ENCODE data around the gene CAPN5. TPM values are rescaled to one million over a fixed set of nuclear protein-coding genes. Genes with fewer than 3 reads are reported as not detected.
"Not testable (repeated sequence)": the region's sequence is repeated elsewhere in the genome, so short reads cannot be mapped to it uniquely, and the experiment has no call there.

The CAPN5 gene
- total RNA-seq (2014; rRNA removed; shearing (Covaris generic)) (22.4 and 27.7 TPM in 2 replicates), polyA plus RNA-seq (2016; fragmentation: Nextera tagmentation; extraction: Ambion mirVana) (17.8 and 18.3 TPM in 2 replicates)

DNA sequence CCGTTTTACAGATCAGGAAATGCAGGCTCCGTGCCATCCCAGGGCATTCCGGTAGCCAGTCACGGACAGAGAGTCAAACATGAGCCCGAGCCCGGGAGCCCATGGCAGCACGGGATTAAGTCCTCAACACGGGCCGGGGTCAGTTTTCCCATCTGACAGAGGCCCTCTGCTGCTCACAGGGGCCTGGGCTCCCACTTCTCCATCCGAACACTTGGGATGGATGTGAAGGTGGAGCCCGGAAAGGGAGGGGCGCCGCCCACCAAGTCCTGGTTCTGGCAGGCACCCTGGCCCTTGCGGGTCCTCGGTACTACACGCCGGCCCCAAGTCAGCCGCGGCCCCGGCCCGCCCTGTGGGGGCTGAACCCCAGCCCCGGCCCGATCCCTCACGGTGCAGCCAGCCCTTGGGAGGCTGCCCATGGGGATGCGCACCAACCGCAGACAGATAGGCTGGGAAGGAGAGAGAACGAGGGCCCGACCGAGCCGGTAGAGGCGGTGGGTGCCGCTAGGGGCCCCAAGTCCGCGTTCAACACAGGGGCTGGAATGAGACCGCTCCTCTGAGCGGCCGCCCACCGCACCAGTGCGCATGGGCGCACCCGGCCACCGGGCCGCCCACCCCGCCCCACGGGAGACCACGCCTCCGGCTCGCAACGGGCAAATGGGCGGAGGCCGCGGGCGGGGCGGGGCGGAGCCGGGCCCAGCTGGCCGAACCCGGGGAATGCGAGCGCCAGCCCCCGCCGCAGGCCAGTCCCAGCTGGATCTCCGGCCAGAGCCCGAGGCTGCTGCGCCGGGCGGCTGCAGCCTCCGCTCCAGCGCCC, at the start of gene CAPN5:
TSS of gene CAPN5 (plus strand) at position 743 of the 814 bp plus-strand sequence. CDS start 17,916 bp downstream, outside the sequence.
- Histone ChIP-seq H3K4me3 (peak within 1 kb of the TSS; percentile 83), H3K27ac (peak within 1 kb of the TSS; percentile 88), H3K4me2 (ENCODE audit: unreplicated experiment) (peak within 1 kb of the TSS; percentile 96), H2AFZ (peak within 1 kb of the TSS; percentile 87), H3K27me3 (replicated peaks; ENCODE audit: insufficient read depth) (no peaks in the 10 kb centered on the region), H3K9me3 (ENCODE audit: low read depth) (no peaks in the 10 kb centered on the region), H3K4me1 (ENCODE audit: insufficient read depth) (peaks cover 10% of the 10 kb centered on the region; the same call in 1 of the 2 replicates), H3K79me2 (ENCODE audit: insufficient read depth) (peaks cover 45% of the 10 kb centered on the region), H3K36me3 (ENCODE audit: low read depth) (no peaks in the 10 kb centered on the region), H3F3A (ENCODE audit: insufficient read depth) (0 out of 2 replicates have a peak, but pooled peaks cover 4% of the 10 kb centered on the region), H4K20me1 (ENCODE audit: insufficient read depth) (no peaks in the 10 kb centered on the region), H3K9me2 (ENCODE audit: insufficient read depth) (no peaks in the 10 kb centered on the region), H3K9ac (peak within 1 kb of the TSS; percentile 88)
- TF ChIP-seq EZH2 (IDR thresholded peaks at IDR 0.05; ENCODE audit: insufficient read depth, poor library complexity, severe bottlenecking) (no peak), EZH2phosphoT487 (IDR thresholded peaks at IDR 0.05; ENCODE audit: insufficient read depth, low read depth) (no peak)
- 2% methylated on average over 31 to 40 of the region's 69 CpGs for WGBS, 2 experiments (ENCODE audit: low coverage in 1 of 2, low lambda C conversion rate in 2 of 2, missing lambda C conversion rate in 2 of 2)
- in situ Hi-C loops (cut with MboI) = no loop called here
- DNase-seq = peak; percentile 96

- H3K4me2 ChIP-seq (ENCODE audit: unreplicated experiment); H3K27me3 ChIP-seq (replicated peaks; ENCODE audit: insufficient read depth); H3K9me3 ChIP-seq (ENCODE audit: low read depth); in situ Hi-C loops (cut with MboI); H2AFZ ChIP-seq; H3K9me2 ChIP-seq (ENCODE audit: insufficient read depth); DNase-seq; H3K27ac ChIP-seq; H4K20me1 ChIP-seq (ENCODE audit: insufficient read depth); H3K36me3 ChIP-seq (ENCODE audit: low read depth); H3K9ac ChIP-seq; H3K79me2 ChIP-seq (ENCODE audit: insufficient read depth); H3K4me3 ChIP-seq: not testable (repeated sequence)
- 94 to 98% methylated on average over 2 of the region's 2 CpGs for WGBS, 2 experiments (ENCODE audit: low coverage in 1 of 2, low lambda C conversion rate in 2 of 2, missing lambda C conversion rate in 2 of 2)
- peaks cover 14% of the 10 kb centered on the region for H3F3A ChIP-seq (ENCODE audit: insufficient read depth)
- peaks cover 11% of the 10 kb centered on the region for H3K4me1 ChIP-seq (ENCODE audit: insufficient read depth)
Observed at GRCh38 chr11:77018396-77018924, 48.3 kb upstream of the CAPN5 start.

DNA sequence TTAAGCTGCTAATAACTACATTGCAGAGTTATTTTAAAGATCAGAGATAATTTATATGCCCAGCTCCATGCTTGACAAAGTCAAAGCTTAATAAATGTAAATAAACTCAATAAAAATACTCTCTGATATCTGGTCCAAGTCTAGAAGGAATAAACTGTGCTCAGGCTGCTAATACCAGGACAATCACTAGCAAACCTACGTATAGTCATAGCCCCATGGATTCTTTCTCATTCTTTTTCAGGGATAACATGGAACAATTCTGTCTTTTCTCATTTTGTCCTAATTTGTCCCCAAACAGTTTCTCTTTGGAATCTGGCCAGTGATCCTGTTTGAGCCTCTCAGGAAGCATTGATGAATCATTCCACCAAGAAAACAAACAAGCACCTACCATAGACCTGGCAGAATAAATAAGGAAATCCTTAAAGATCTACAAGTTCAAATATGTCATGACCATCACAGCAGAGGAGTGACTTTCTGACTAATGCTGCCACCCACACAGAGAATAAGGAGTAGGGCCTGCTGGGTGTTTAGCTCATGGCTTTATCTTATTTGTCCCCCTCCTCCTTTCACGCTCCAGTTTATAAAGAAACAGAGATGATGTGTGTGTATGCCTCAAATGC, 46.7 kb upstream of the CAPN5 start:
- Histone ChIP-seq H3K9me3 (ENCODE audit: low read depth) (no peaks in the 10 kb centered on the region), H3K4me1 (ENCODE audit: insufficient read depth) (peaks cover 11% of the 10 kb centered on the region)
- in situ Hi-C loops (cut with MboI) = loop anchor here (10.0 kb wide), 1 partner anchor 205 kb away; no protein-coding TSS in a partner anchor

DNA sequence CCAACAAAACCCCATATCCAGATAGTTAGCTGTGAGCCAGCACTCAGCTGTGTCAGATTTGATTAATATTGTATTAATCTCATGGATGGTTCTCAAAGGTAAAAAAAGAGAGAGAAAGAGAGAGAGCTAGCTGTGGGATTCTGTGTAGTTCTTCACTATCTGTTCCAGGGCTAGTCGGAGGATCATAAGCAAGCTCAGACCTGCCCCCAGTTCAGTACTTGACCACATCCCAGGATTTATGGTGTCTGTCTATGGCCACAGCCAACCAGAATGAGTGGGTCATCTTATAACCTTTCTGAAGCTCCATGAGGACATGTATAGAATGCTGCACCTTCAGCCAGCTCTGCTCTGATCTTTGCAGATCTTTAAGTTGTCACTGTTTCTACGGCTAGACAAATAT, 46.0 kb upstream of the CAPN5 start:
- no peaks in the 10 kb centered on the region for H3K9me2 ChIP-seq (ENCODE audit: insufficient read depth)
- H3K9ac ChIP-seq = no peak overlapping the region
- peaks cover 11% of the 10 kb centered on the region for H3K4me1 ChIP-seq (ENCODE audit: insufficient read depth)
- H3K9me3 ChIP-seq (ENCODE audit: low read depth) = no peaks in the 10 kb centered on the region
- TF ChIP-seq EZH2phosphoT487 (IDR thresholded peaks at IDR 0.05; ENCODE audit: insufficient read depth, low read depth) (no peak), EZH2 (IDR thresholded peaks at IDR 0.05; ENCODE audit: insufficient read depth, poor library complexity, severe bottlenecking) (no peak)
- H3K4me3 ChIP-seq = no peak overlapping the region
- H3K79me2 ChIP-seq (ENCODE audit: insufficient read depth) = no peaks in the 10 kb centered on the region
- in situ Hi-C loops (cut with MboI) = loop anchor here (10.0 kb wide), 1 partner anchor 206 kb away; no protein-coding TSS in a partner anchor
- H3K36me3 ChIP-seq (ENCODE audit: low read depth) = no peaks in the 10 kb centered on the region
- no peaks in the 10 kb centered on the region for H3K27me3 ChIP-seq (replicated peaks; ENCODE audit: insufficient read depth)
- no peak overlapping the region for H2AFZ ChIP-seq
- no peak overlapping the region for H3K4me2 ChIP-seq (ENCODE audit: unreplicated experiment)
- H3K27ac ChIP-seq = no peak overlapping the region
- 90 to 100% methylated on average over 2 of the region's 2 CpGs for WGBS, 2 experiments (ENCODE audit: low coverage in 1 of 2, low lambda C conversion rate in 2 of 2, missing lambda C conversion rate in 2 of 2)
- DNase-seq = no peak
- H4K20me1 ChIP-seq (ENCODE audit: insufficient read depth) = no peaks in the 10 kb centered on the region
- peaks cover 14% of the 10 kb centered on the region for H3F3A ChIP-seq (ENCODE audit: insufficient read depth)

More for the DNA sequence above, 46.7 kb upstream of the CAPN5 start:
- Histone ChIP-seq H3K4me2 (ENCODE audit: unreplicated experiment) (peak overlapping the region; percentile 4), H3K9me2 (ENCODE audit: insufficient read depth) (no peaks in the 10 kb centered on the region), H3K27me3 (replicated peaks; ENCODE audit: insufficient read depth) (no peaks in the 10 kb centered on the region), H3K4me3 (no peak overlapping the region), H3F3A (ENCODE audit: insufficient read depth) (peaks cover 14% of the 10 kb centered on the region), H3K9ac (no peak overlapping the region), H3K27ac (no peak overlapping the region), H3K79me2 (ENCODE audit: insufficient read depth) (no peaks in the 10 kb centered on the region), H3K36me3 (ENCODE audit: low read depth) (no peaks in the 10 kb centered on the region), H4K20me1 (ENCODE audit: insufficient read depth) (no peaks in the 10 kb centered on the region), H2AFZ (no peak overlapping the region)
- DNase-seq = peak; percentile 41
- no peak for TF ChIP-seq EZH2phosphoT487 (IDR thresholded peaks at IDR 0.05; ENCODE audit: insufficient read depth, low read depth)
- no peak for TF ChIP-seq EZH2 (IDR thresholded peaks at IDR 0.05; ENCODE audit: insufficient read depth, poor library complexity, severe bottlenecking)
- 75 to 79% methylated on average over 2 of the region's 2 CpGs for WGBS, 2 experiments (ENCODE audit: low coverage in 1 of 2, low lambda C conversion rate in 2 of 2, missing lambda C conversion rate in 2 of 2)
